ENCODE data around the gene LAMC3. TPM values are rescaled to one million over a fixed set of nuclear protein-coding genes. Genes with fewer than 3 reads are reported as not detected.
A peak's percentile ranks its signal among the peaks of the same experiment; 100 is the strongest.

Gene LAMC3
- total and polyA plus RNA-seq, 4 donors: 14.4 to 24.1 (median 17.8) TPM

- Histone ChIP-seq H3K27ac (ENCODE audit: low read depth, low read length) (no peak overlapping the region), H3K4me3 (ENCODE audit: low read depth, low read length) (no peak overlapping the region), H3K4me1 (ENCODE audit: control insufficient read depth, insufficient read depth, low read length) (peaks cover 17% of the 10 kb centered on the region), H3K9me3 (ENCODE audit: control insufficient read depth, insufficient read depth, low read length) (no peaks in the 10 kb centered on the region), H3K36me3 (ENCODE audit: control insufficient read depth, insufficient read depth, low read length) (no peaks in the 10 kb centered on the region), H3K27me3 (ENCODE audit: control insufficient read depth, insufficient read depth, low read length) (peaks cover 22% of the 10 kb centered on the region)
- 31% methylated on average over 8 of the region's 8 CpGs for WGBS (ENCODE audit: insufficient coverage)
- DNase-seq (ENCODE audit: low read depth in 4 of 6, low spot score in 6 of 6): no peak
These were observed 438 bp upstream of the LAMC3 start for GRCh38 chr9:131008563-131008908.

DNA sequence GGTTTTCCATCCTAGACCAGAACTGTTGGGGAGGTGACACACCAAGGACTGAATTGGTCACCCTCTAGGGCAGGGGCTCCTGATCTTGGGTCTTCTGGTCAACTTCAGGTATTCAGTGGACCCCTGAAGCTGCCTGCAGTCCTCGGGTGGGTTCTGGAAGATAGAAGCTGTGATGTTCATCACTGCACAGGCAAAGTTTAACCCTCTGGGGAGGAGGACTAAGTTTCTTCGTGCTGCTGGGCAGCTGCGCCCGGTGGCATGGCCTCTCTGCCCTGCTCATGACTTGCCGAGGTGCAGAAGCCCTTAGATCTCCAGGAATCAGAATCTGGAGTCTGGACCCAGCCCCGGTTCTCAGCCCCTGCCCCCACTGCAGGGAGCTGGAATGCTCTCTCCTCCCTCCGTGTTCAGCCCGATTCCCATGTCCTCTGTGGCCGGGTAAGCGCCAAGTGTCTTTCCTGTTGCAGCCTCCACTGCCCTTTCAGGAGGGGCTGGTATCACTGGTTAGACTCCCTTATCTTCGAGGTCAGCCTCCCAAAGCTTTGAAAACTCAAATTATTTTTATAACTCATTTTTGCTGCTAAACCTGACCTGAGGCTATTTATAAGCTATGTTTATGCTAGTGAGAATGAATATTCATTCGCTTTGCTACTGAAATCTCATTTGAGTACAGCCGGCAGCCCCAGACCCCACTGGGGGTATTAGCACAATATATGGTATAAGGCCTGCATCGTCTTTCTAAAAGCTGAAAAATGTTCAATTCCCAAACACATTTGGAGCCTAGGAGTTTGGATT is 1.7 kb downstream of the LAMC3 start:
- H3K9me3 ChIP-seq (ENCODE audit: control insufficient read depth, insufficient read depth, low read length): no peaks in the 10 kb centered on the region
- H3K27ac ChIP-seq (ENCODE audit: low read depth, low read length): peak overlapping the region; percentile 43
- peak overlapping the region; percentile 35 for H3K4me3 ChIP-seq (ENCODE audit: low read depth, low read length)
- DNase-seq (ENCODE audit: low read depth in 4 of 6, low spot score in 6 of 6): no peak
- peaks cover 2% of the 10 kb centered on the region for H3K36me3 ChIP-seq (ENCODE audit: control insufficient read depth, insufficient read depth, low read length)
- 80% methylated on average over 13 of the region's 14 CpGs for WGBS (ENCODE audit: insufficient coverage)
- H3K4me1 ChIP-seq (ENCODE audit: control insufficient read depth, insufficient read depth, low read length): peaks cover 17% of the 10 kb centered on the region
- H3K27me3 ChIP-seq (ENCODE audit: control insufficient read depth, insufficient read depth, low read length): peaks cover 22% of the 10 kb centered on the region

- peaks cover 2% of the 10 kb centered on the region for H3K36me3 ChIP-seq (ENCODE audit: control insufficient read depth, insufficient read depth, low read length)
- H3K4me3 ChIP-seq (ENCODE audit: low read depth, low read length): no peak overlapping the region
- H3K27ac ChIP-seq (ENCODE audit: low read depth, low read length): peak overlapping the region; percentile 33
- peaks cover 22% of the 10 kb centered on the region for H3K27me3 ChIP-seq (ENCODE audit: control insufficient read depth, insufficient read depth, low read length)
- DNase-seq (ENCODE audit: low read depth in 4 of 6, low spot score in 6 of 6): no peak
- H3K4me1 ChIP-seq (ENCODE audit: control insufficient read depth, insufficient read depth, low read length): peaks cover 17% of the 10 kb centered on the region
- WGBS (ENCODE audit: insufficient coverage): 76% methylated on average over 6 of the region's 8 CpGs
- H3K9me3 ChIP-seq (ENCODE audit: control insufficient read depth, insufficient read depth, low read length): no peaks in the 10 kb centered on the region
These were observed 2.5 kb downstream of the LAMC3 start for GRCh38 chr9:131011274-131012022.

- Histone ChIP-seq H3K9me3 (ENCODE audit: control insufficient read depth, insufficient read depth, low read length) (no peaks in the 10 kb centered on the region), H3K4me1 (ENCODE audit: control insufficient read depth, insufficient read depth, low read length) (peaks cover 19% of the 10 kb centered on the region), H3K4me3 (ENCODE audit: low read depth, low read length) (no peak overlapping the region), H3K36me3 (ENCODE audit: control insufficient read depth, insufficient read depth, low read length) (peaks cover 2% of the 10 kb centered on the region), H3K27me3 (ENCODE audit: control insufficient read depth, insufficient read depth, low read length) (peaks cover 22% of the 10 kb centered on the region), H3K27ac (ENCODE audit: low read depth, low read length) (peak overlapping the region; percentile 73)
- DNase-seq (ENCODE audit: low read depth in 4 of 6, low spot score in 6 of 6): no peak
- 49% methylated on average over 4 of the region's 6 CpGs for WGBS (ENCODE audit: insufficient coverage)
These were observed 3.0 kb downstream of the LAMC3 start for GRCh38 chr9:131012023-131012334.

- peak in 1 of 6 donors; percentile 38 for DNase-seq (ENCODE audit: low read depth in 4 of 6, low spot score in 6 of 6)
- peak overlapping the region; percentile 73 for H3K27ac ChIP-seq (ENCODE audit: low read depth, low read length)
- no peak overlapping the region for H3K4me3 ChIP-seq (ENCODE audit: low read depth, low read length)
- H3K27me3 ChIP-seq (ENCODE audit: control insufficient read depth, insufficient read depth, low read length): peaks cover 22% of the 10 kb centered on the region
- H3K4me1 ChIP-seq (ENCODE audit: control insufficient read depth, insufficient read depth, low read length): peaks cover 21% of the 10 kb centered on the region
- no peaks in the 10 kb centered on the region for H3K9me3 ChIP-seq (ENCODE audit: control insufficient read depth, insufficient read depth, low read length)
- peaks cover 2% of the 10 kb centered on the region for H3K36me3 ChIP-seq (ENCODE audit: control insufficient read depth, insufficient read depth, low read length)
- WGBS (ENCODE audit: insufficient coverage): 52% methylated on average over 20 of the region's 22 CpGs
These were observed 3.5 kb downstream of the LAMC3 start for GRCh38 chr9:131012396-131012917.

DNA sequence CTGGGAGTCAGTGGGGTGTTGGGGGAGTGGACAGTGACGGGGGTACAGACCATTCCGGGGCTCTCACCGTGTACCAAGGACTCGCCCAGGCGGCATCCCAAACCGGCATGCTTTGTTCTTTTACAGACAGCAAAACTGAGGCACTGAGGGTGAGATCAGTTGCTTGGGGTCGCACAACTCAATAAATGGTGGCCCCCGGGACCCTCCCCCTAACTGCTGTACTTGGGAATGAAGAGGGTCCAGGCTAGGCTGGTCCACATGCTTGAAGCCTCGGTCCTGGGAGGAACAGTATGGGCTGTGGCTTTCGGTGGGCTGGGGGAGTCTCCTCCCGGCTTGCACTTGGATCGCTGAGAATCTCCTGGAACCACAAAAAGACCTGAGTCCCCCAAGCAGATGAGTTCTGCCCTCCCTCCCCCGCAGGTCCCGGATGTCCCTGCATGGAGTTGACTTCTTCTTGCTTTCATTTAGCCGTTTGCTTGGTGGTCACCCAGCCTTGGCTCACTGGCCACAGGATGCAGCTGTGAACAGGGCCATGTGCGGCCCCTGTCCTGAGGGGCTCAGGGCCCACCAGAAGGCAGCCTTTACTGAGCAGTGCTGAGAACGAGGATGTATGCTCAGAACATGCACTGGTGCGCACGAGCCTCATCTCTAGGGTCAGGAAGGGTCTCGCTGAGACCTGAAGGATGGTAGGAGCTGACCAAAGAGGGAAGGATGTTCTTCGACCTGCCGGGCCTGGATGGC is 4.2 kb downstream of the LAMC3 start:
- DNase-seq (ENCODE audit: low read depth in 4 of 6, low spot score in 6 of 6): no peak
- Histone ChIP-seq H3K27ac (ENCODE audit: low read depth, low read length) (peak overlapping the region; percentile 73), H3K36me3 (ENCODE audit: control insufficient read depth, insufficient read depth, low read length) (peaks cover 2% of the 10 kb centered on the region), H3K4me3 (ENCODE audit: low read depth, low read length) (no peak overlapping the region), H3K9me3 (ENCODE audit: control insufficient read depth, insufficient read depth, low read length) (no peaks in the 10 kb centered on the region), H3K4me1 (ENCODE audit: control insufficient read depth, insufficient read depth, low read length) (peaks cover 21% of the 10 kb centered on the region), H3K27me3 (ENCODE audit: control insufficient read depth, insufficient read depth, low read length) (peaks cover 16% of the 10 kb centered on the region)
- 71% methylated on average over 20 of the region's 22 CpGs for WGBS (ENCODE audit: insufficient coverage)

- no peak for DNase-seq (ENCODE audit: low read depth in 4 of 6, low spot score in 6 of 6)
- H3K4me3 ChIP-seq (ENCODE audit: low read depth, low read length): no peak overlapping the region
- peaks cover 16% of the 10 kb centered on the region for H3K4me1 ChIP-seq (ENCODE audit: control insufficient read depth, insufficient read depth, low read length)
- peaks cover 9% of the 10 kb centered on the region for H3K27me3 ChIP-seq (ENCODE audit: control insufficient read depth, insufficient read depth, low read length)
- H3K9me3 ChIP-seq (ENCODE audit: control insufficient read depth, insufficient read depth, low read length): no peaks in the 10 kb centered on the region
- H3K36me3 ChIP-seq (ENCODE audit: control insufficient read depth, insufficient read depth, low read length): peaks cover 2% of the 10 kb centered on the region
- 81% methylated on average over 17 of the region's 18 CpGs for WGBS (ENCODE audit: insufficient coverage)
- peak overlapping the region; percentile 33 for H3K27ac ChIP-seq (ENCODE audit: low read depth, low read length)
These were observed 5.0 kb downstream of the LAMC3 start for GRCh38 chr9:131013771-131014676.

- peaks cover 3% of the 10 kb centered on the region for H3K27me3 ChIP-seq (ENCODE audit: control insufficient read depth, insufficient read depth, low read length)
- peaks cover 2% of the 10 kb centered on the region for H3K36me3 ChIP-seq (ENCODE audit: control insufficient read depth, insufficient read depth, low read length)
- no peak for DNase-seq (ENCODE audit: low read depth in 4 of 6, low spot score in 6 of 6)
- 73% methylated on average over 8 of the region's 8 CpGs for WGBS (ENCODE audit: insufficient coverage)
- peaks cover 17% of the 10 kb centered on the region for H3K4me1 ChIP-seq (ENCODE audit: control insufficient read depth, insufficient read depth, low read length)
- no peaks in the 10 kb centered on the region for H3K9me3 ChIP-seq (ENCODE audit: control insufficient read depth, insufficient read depth, low read length)
- no peak overlapping the region for H3K27ac ChIP-seq (ENCODE audit: low read depth, low read length)
- H3K4me3 ChIP-seq (ENCODE audit: low read depth, low read length): no peak overlapping the region
These were observed 6.1 kb downstream of the LAMC3 start for GRCh38 chr9:131015112-131015511.
